IPS-NIHi7 (cell line): ENCODE results near the gene SLC22A23.

Source experiments
- DNase-seq: peaks from one replicate; pipeline ENCODE4 v3.0.0; 2012; ENCODE audit warnings: mixed read lengths; ENCODE audit errors: extremely low spot score

Gene SLC22A23

DNA sequence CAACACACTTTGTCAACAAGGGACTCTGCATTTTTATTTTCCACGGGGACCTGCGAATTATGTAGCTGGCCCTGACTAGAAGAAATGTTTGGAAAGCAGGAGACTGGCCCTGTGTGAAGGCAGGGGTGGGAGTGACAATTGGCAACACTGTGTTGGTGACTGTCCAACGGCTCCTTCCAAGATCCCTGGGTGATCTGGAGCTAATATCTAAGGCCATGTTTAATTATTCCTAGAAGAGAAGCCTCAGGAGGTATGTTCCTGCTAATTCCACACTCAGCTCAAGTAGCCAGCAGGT is 13.7 kb downstream of the SLC22A23 start:
- DNase-seq = no peak

GRCh38 chr6:3442431-3443220 is 14.2 kb downstream of the SLC22A23 start:
- DNase-seq = no peak

- DNase-seq = no peak
Observed at GRCh38 chr6:3440911-3441310, 15.9 kb downstream of the SLC22A23 start.

GRCh38 chr6:3439961-3440360 is 16.9 kb downstream of the SLC22A23 start:
- DNase-seq = no peak

GRCh38 chr6:3438190-3439167 is 18.4 kb downstream of the SLC22A23 start:
- DNase-seq = no peak

- DNase-seq = no peak
Observed at GRCh38 chr6:3433005-3433404, 23.8 kb downstream of the SLC22A23 start.

- no peak for DNase-seq
Observed at GRCh38 chr6:3432416-3432815, 24.4 kb downstream of the SLC22A23 start.

GRCh38 chr6:3431994-3432393 is 24.9 kb downstream of the SLC22A23 start:
- no peak for DNase-seq

- no peak for DNase-seq
Observed at GRCh38 chr6:3429211-3429610, 27.6 kb downstream of the SLC22A23 start.

DNA sequence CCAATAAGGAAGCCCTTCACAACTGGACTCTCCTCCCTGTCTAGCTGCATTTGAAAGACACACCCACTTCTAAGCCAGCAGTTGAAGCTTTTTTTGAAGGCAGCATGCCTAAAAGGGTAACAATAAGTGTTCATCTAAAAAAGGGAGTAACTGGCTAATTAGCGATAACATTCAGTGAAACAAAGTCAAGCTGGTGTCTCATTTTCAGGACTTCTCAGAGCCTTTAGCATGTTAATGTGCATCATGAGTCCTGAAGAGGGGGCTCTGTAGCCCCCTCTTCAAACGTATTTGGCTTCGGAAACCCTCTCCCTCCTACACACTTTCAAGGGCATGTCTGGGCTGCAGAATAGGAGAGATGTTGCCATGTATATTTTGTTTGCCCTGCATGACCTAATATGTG is 28.1 kb downstream of the SLC22A23 start:
- DNase-seq = no peak

DNA sequence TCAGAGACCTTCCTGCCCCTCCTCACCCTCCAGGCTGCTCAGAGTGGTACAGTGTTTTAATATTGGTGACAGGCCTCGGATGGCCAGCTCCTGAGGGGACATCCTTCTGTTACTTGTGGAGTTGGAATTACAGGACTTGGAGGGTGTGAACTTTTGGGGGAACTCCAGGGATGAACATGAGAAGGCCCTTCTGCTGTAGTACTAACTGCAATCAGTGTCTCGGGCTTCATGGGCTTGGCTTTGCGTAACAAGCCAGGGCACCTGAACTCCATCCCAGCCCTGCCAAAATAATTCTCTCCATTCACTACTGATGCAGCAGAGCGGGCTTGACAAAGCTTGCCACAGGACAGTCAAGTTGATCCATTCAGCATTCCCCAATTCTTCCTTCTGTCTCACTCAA is 28.6 kb downstream of the SLC22A23 start:
- no peak for DNase-seq

- no peak for DNase-seq
Observed at GRCh38 chr6:3427687-3428085, 29.2 kb downstream of the SLC22A23 start.

DNA sequence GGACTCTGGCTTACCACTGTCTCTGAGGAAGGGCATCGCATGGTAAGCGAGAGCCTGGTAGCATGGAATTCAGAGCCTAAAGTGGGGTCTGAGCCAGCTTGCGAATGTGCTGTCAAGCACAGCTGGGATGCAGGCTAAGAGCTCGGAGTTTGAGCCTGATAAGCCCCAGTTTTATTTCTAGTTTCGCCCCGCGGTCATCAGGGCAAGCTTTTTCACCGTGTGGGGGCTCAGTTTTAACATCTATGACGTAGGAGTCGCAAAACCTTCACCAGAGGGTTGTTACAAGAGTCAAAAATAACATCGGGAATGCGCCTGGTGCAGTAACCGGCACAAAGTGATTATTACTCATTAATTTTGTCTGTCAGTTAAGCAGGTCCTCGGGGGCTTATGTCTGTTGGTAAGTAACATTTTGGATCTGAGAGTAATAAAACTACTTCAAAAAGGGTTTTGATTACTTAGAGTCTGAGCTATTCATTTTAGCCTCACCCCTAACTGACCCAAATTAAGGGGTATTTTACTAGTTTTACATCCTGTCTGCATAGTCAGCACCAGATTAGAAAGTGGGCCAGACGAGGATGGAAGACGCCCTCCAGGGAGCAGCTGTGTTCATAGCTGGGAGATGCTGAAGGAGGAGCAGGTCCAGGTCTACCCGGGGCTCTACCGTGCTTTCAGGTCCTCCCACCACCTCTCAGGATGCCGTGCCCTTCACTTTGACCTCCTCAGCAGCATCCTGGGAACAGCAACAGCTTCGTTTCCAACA is 29.7 kb downstream of the SLC22A23 start:
- no peak for DNase-seq

GRCh38 chr6:3426091-3426926 is 30.5 kb downstream of the SLC22A23 start:
- no peak for DNase-seq

DNA sequence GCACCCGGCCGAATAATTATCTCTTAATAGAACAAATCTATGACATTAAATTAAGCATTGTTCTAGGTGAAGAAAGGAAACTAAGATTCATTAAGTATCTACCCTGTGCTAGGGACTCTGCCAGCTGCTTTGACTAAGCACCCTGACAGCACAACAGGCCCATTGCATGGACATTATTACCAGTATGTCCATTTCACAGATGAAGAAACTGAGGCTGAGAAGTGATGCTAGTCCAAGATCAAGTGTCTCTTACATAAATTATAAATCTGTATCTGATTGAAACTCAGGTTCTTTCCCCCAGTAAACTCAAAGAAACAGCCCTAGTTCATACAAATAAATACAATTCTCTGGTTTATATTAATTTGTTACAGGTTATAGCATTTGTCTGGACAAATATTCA is 31.3 kb downstream of the SLC22A23 start:
- DNase-seq = no peak

GRCh38 chr6:3424185-3424927 is 32.5 kb downstream of the SLC22A23 start:
- no peak for DNase-seq

- DNase-seq = peak; percentile 45
Observed at GRCh38 chr6:3423439-3424184, 33.2 kb downstream of the SLC22A23 start.

DNA sequence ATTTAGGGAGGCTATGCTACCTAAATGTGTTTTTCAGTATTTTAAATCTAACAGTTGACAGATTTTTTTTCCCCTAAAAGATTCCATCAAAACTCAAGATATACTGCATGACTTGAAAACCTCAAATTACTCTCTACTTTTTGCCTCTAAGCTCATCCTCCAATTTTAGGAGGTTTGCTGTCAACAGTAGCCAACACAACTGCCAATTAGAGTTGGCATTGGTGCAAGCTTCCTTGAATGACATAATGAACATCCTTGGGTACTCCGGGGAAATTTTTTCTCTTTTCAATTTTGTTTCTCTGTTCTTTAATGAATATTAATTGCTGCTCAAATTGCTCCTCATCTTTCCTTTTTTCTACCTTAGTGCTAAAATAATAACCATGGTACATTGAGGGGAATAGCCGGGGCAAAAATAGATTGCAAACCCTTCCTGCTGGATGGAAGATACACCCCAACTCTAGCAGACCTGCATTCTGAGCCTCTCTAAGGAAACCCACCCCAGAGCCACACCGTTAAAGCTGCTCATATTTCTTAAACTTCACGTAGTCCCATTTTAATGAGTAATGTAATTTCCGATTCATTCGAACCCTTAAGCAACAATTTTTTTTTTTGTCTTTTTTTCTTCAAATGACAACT is 34.3 kb downstream of the SLC22A23 start:
- no peak for DNase-seq

GRCh38 chr6:3421791-3422434 is 34.9 kb downstream of the SLC22A23 start:
- DNase-seq = no peak
